ENCODE measurements around the gene NGF. TPM values are rescaled to one million over a fixed set of nuclear protein-coding genes. Genes with fewer than 3 reads are reported as not detected.

NGF gene
- total and polyA plus RNA-seq, 2 of the 4 experiments (the other 2 are of a cell fraction), result 12.5 to 21.7 TPM

DNA sequence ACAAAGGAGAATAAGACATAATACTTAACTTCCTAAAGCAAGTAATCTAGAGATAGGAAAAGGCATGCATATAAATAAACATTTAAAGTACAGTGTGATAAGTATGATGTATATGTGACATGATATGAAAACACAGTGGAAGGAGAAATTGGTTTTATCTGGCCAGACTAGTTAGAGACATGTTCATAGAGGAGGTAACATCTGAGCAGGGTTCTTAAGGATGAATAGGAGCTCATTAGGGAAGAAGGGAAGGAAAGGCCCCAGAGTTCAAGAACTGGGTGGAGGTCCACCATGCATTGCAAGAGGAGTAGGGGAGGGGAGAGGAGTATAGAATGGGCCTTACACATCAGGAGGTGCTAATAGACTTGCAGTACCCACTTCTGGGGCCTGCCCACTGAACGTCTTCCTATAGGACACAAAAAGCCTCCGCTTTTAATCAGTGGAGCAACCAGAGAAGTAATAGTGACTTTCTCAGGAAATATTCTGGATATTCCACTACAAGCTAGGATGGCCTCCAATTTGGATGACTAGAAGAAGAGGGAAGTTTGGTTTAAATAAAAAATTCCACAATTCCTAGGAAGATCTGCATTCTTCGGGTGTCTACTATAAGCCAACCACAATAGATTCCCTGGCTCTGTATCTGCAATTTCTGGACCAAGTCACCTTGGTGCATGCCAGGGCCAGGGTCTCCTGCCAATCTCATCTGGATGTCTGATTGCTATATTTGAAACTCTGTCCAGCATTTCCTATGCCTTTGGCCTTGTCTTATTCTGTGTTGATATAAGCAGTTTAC is 41.9 kb downstream of the NGF start:
- ATAC-seq (ENCODE audit: low read depth) (peak; percentile 14), DNase-seq (no peak)
- H2BK20ac ChIP-seq (ENCODE audit: low read depth, low read length), result no peak overlapping the region
- H4K91ac ChIP-seq (ENCODE audit: insufficient read depth, low read depth, low read length), result no peak overlapping the region
- no peak overlapping the region for H3K23ac ChIP-seq (ENCODE audit: low read depth, low read length)
- no peak overlapping the region for H4K5ac ChIP-seq (ENCODE audit: low read depth, low read length)
- no peaks in the 10 kb centered on the region for H4K20me1 ChIP-seq (ENCODE audit: insufficient read depth, low read length)
- no peak overlapping the region for H2BK5ac ChIP-seq (ENCODE audit: low read depth, low read length, poor library complexity, severe bottlenecking)
- ChIA-PET POLR2A (ENCODE audit: unreplicated experiment) (no interaction called here), CTCF (interaction anchor here (1.1 kb wide), 1 partner anchor 15 kb away, joined by 3 read pairs; no protein-coding TSS in a partner anchor)
- H2BK15ac ChIP-seq (ENCODE audit: low read depth, low read length), result no peak overlapping the region
- H3K4me3 ChIP-seq (ENCODE audit: insufficient read depth, low read depth, low read length), result no peak overlapping the region
- H3K14ac ChIP-seq (replicated peaks; ENCODE audit: low read depth, low read length), result no peak overlapping the region
- no CpG with 5 or more reads among the region's 3 CpGs for WGBS, 2 experiments (ENCODE audit: extremely low coverage in 2 of 2, insufficient read length in 1 of 2)
- in situ Hi-C loops (cut with MboI; ENCODE audit: low sequenced_read_pairs), result no loop called here
- no TSS peak for BruUV-seq (replicated peaks)
- intact Hi-C loops (cut with micrococcal nuclease), result no loop called here
- peaks cover 9% of the 10 kb centered on the region for H3K4me1 ChIP-seq (ENCODE audit: control insufficient read depth, insufficient read depth, low read length)
- H3K4ac ChIP-seq (ENCODE audit: low read depth, low read length), result no peak overlapping the region
- H3K9me1 ChIP-seq (ENCODE audit: insufficient read depth, low read length), result peaks cover 5% of the 10 kb centered on the region
- no peak overlapping the region for H2AK9ac ChIP-seq (replicated peaks; ENCODE audit: low read depth, low read length, poor library complexity)
- H3K27me3 ChIP-seq (ENCODE audit: control insufficient read depth, insufficient read depth, low read length), result no peaks in the 10 kb centered on the region
- H3K9ac ChIP-seq (ENCODE audit: low read depth, low read length), result no peak overlapping the region
- peaks cover 7 to 10% of the 10 kb centered on the region in 2 experiments; a peak in 3 of 4 replicates for H3K79me1 ChIP-seq (ENCODE audit: low read depth in 1 of 2, low read length in 2 of 2)
- H3K56ac ChIP-seq (ENCODE audit: extremely low read depth, insufficient read depth, low read length), result no peak overlapping the region
- no peaks in the 10 kb centered on the region for H3K9me3 ChIP-seq (ENCODE audit: control insufficient read depth, insufficient read depth, low read length)
- H3K36me3 ChIP-seq (ENCODE audit: control insufficient read depth, insufficient read depth, low read length), result no peaks in the 10 kb centered on the region; the same call in 1 of the 2 replicates
- no peak overlapping the region for H3K18ac ChIP-seq (ENCODE audit: low read depth, low read length)
- H3K27ac ChIP-seq (ENCODE audit: insufficient read depth, low read length), result no peak overlapping the region
- H3K4me2 ChIP-seq (ENCODE audit: low read depth, low read length), result peak overlapping the region; percentile 22; the same call in 1 of the 2 replicates
- H2AFZ ChIP-seq (replicated peaks; ENCODE audit: low read length, poor library complexity), result no peak overlapping the region
- H4K8ac ChIP-seq (ENCODE audit: low read depth in 2 of 2, low read length in 2 of 2), result no peak overlapping the region
- H2BK120ac ChIP-seq (ENCODE audit: low read depth, low read length), result no peak overlapping the region
- dilution Hi-C loops (cut with HindIII; ENCODE audit: low sequenced_read_pairs, unreplicated experiment), result no loop called here
- H2AK5ac ChIP-seq (ENCODE audit: low read depth, low read length), result no peak overlapping the region
- no peak for TF ChIP-seq RFX5 (IDR thresholded peaks at IDR 0.05; ENCODE audit: low read depth, low read length)
- TF ChIP-seq FOS (IDR thresholded peaks at IDR 0.05; ENCODE audit: low read depth, low read length), result no peak
- TF ChIP-seq NFE2L2 (IDR thresholded peaks at IDR 0.05; ENCODE audit: low read depth, low read length), result no peak
- TF ChIP-seq MAZ (IDR thresholded peaks at IDR 0.05; ENCODE audit: borderline replicate concordance, low read depth, low read length), result no peak
- TF ChIP-seq MXI1 (IDR thresholded peaks at IDR 0.05; ENCODE audit: borderline replicate concordance, low read depth, low read length), result no peak
- TF ChIP-seq, protein P1, sequence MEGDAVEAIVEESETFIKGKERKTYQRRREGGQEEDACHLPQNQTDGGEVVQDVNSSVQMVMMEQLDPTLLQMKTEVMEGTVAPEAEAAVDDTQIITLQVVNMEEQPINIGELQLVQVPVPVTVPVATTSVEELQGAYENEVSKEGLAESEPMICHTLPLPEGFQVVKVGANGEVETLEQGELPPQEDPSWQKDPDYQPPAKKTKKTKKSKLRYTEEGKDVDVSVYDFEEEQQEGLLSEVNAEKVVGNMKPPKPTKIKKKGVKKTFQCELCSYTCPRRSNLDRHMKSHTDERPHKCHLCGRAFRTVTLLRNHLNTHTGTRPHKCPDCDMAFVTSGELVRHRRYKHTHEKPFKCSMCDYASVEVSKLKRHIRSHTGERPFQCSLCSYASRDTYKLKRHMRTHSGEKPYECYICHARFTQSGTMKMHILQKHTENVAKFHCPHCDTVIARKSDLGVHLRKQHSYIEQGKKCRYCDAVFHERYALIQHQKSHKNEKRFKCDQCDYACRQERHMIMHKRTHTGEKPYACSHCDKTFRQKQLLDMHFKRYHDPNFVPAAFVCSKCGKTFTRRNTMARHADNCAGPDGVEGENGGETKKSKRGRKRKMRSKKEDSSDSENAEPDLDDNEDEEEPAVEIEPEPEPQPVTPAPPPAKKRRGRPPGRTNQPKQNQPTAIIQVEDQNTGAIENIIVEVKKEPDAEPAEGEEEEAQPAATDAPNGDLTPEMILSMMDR (conservative IDR thresholded peaks at IDR 0.05; ENCODE audit: low read depth, low read length), result no peak
- no peak for TF ChIP-seq RCOR1 (IDR thresholded peaks at IDR 0.05; ENCODE audit: insufficient replicate concordance, low read length)
- TF ChIP-seq SMC3 (IDR thresholded peaks at IDR 0.05; ENCODE audit: low read depth, low read length), result no peak
- no peak for TF ChIP-seq CHD1 (IDR thresholded peaks at IDR 0.05; ENCODE audit: low read depth, low read length)
- TF ChIP-seq, protein P2, sequence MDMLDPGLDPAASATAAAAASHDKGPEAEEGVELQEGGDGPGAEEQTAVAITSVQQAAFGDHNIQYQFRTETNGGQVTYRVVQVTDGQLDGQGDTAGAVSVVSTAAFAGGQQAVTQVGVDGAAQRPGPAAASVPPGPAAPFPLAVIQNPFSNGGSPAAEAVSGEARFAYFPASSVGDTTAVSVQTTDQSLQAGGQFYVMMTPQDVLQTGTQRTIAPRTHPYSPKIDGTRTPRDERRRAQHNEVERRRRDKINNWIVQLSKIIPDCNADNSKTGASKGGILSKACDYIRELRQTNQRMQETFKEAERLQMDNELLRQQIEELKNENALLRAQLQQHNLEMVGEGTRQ (IDR thresholded peaks at IDR 0.05; ENCODE audit: low read depth, low read length), result no peak
- no peak for TF ChIP-seq BHLHE40 (IDR thresholded peaks at IDR 0.05; ENCODE audit: low read depth, low read length)
- TF ChIP-seq, protein P3, sequence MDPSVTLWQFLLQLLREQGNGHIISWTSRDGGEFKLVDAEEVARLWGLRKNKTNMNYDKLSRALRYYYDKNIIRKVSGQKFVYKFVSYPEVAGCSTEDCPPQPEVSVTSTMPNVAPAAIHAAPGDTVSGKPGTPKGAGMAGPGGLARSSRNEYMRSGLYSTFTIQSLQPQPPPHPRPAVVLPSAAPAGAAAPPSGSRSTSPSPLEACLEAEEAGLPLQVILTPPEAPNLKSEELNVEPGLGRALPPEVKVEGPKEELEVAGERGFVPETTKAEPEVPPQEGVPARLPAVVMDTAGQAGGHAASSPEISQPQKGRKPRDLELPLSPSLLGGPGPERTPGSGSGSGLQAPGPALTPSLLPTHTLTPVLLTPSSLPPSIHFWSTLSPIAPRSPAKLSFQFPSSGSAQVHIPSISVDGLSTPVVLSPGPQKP (IDR thresholded peaks at IDR 0.05; ENCODE audit: borderline replicate concordance, low read depth, low read length), result no peak
- TF ChIP-seq RAD21 (IDR thresholded peaks at IDR 0.05; ENCODE audit: low read length), result no peak
- no peak for TF ChIP-seq CEBPB (IDR thresholded peaks at IDR 0.05; ENCODE audit: low read depth, low read length)
- no peak for TF ChIP-seq MAFK (IDR thresholded peaks at IDR 0.05; ENCODE audit: low read depth, low read length)

All from IMR-90 (cell line).